IPS-NIHi7 (cell line): ENCODE measurements around the gene HIVEP3.
A peak's percentile ranks its signal among the peaks of the same experiment; 100 is the strongest.

Source experiments
- DNase-seq: peaks from one replicate; pipeline ENCODE4 v3.0.0; 2012; ENCODE audit warnings: mixed read lengths; ENCODE audit errors: extremely low spot score

HIVEP3 gene

DNA sequence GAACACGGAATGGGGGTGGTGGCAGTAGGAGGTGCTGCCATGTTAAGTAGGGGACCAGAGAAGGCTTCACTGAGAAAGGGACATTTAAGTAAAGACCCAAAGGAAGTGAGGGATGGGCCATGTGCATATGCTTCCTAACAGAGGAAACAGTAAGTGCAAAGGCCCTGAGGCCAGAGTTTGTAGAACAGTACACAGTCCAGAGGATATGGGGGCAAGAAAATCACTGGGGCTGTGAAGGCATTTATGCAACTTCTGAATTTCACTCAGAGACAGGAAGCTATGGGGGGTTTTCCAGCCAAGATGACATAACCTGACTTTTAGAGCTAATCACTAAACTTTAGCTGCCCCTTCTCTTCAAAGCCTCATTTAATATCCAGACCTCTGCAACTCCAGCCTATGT lies 231.7 kb downstream of the HIVEP3 start:
- no peak for DNase-seq

DNA sequence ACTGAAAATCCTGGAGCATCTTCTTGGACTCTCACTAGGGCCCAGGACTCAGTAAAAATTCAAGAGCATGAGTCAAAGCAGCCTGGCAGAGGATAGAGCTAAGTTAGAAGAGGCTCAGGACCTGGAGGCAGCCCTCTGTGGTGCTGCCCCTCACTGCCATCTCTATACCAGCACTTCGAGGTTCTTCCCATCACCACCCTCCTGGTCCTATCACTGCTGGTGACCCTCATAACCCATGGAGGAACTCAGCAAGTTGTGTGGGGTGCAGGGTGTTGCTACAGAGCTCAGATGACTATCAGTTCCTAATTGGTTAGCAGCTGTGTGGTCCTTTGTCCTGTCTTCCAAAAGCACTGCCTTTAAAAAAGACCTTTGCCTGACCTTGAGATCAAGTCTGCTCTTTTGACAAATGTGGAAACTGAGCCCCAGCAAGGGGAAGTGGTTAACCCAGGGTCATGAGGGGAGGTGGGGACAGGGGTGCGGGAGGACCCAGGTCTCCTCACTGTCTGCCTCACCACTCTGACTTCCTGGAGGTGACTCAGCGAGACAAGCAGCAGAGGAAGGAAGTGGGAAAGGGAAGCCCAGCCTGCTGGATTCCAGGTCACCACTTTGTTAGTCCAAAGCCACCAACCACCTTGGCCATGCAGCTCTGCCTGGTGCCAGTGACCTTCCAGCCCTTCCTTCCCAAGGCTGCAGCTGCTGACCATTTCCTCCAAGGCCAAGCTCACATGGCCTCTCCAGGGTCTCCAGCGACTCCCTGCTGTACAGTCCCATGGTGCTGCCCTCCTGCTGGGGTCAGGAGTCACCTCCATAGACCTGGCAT lies 234.8 kb downstream of the HIVEP3 start:
- no peak for DNase-seq

DNA sequence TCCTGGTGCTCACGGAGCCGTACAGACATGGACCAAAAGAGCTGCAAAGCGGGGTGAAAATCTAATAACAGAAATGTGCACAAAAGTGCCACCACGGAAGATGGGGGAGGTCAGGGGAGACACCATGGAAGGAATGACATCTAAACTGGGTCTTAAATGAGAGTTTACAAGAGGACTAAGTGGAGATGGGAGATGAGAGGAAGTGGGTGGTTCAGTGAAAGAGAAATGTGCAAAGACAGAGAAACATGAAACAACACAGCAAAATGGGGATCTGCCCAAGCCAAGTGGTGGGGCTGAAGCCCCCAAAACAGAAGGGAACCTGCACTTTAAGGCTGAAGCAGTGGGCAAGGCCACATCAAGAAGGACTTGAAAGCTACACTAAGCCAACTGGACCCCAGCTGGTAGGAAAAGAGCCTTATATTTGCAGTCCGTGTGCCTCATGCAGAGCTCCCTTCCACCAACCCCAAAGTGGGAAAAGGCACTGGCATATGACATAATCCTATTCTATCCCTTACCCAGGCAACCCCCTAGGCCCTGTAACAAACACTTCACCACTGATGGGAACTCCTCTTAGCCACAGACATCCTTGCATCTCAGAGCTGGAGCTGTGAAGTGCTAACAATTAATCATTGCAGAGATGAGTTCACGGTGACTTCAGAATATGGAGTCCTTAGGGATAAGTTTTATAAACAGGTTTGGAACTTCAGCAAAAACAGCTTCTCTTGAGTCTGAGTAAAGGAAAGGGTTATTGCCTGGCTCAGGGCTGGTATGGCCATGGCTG lies 235.7 kb downstream of the HIVEP3 start:
- DNase-seq: no peak

DNA sequence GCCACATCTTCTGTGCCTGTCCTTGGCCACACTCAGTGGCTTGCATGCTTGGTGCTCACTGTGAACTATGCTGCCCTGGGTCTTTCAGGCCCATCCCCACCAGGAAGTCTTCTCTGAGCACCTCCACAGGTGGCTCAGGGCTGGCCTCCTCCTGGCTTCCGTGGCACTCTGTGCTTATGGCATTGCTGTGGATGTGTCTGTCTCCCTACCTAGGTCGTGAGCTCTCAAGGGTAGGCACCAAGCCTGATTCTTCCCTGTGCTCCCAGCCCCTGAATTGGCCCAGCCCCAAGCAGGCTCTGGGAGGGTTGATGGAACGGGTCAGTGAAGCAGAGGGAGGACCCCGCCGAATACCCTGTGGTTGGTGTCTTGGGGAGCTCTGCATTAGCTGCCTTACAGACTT lies 236.6 kb downstream of the HIVEP3 start:
- DNase-seq: no peak

GRCh38 chr1:41681331-41682098 lies 237.2 kb downstream of the HIVEP3 start:
- no peak for DNase-seq

- no peak for DNase-seq
Observed at GRCh38 chr1:41679994-41680393, 238.7 kb downstream of the HIVEP3 start.

DNA sequence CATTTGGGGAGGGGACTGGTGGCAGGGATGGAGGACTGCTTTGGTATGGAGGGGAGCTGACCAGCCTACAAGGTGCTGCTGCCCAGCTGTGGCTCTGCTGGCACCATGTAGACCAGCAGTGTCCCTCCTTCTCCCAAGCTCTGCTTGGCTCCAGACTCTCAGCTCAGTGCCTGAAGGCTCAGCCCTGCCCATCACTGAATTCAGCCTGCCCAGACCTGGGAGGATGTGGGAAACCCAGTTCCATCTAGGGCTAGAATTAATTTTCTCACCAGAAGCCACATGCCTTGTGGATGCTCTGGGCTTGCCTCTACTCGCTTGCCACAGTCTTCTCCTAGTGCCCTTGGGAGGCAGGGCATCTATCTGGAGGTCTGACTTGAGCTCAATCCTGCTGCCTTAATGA lies 239.2 kb downstream of the HIVEP3 start:
- DNase-seq: no peak

- no peak for DNase-seq
Observed at GRCh38 chr1:41678111-41678878, 240.4 kb downstream of the HIVEP3 start.

DNA sequence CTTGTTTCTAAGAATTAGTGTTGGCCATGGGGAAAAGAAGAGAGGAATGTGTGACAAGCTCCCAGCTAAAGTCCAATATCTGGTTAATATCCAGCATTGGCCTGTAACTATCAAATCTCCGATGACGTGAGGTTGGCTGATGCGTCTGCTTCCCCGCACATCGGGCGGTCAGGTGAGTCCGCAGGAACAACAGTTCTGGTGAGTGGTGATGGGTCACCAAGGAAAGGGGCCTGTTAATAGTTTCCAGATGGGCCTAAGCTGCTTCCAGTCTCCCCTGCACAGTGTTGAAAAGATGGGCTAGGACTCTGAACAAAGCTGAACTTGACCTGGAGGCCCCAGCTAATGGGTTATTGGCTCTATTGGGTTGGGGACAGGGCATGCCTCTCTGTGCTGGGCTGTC lies 241.1 kb downstream of the HIVEP3 start:
- DNase-seq: no peak

GRCh38 chr1:41675401-41675800 lies 243.3 kb downstream of the HIVEP3 start:
- DNase-seq: no peak

- no peak for DNase-seq
Observed at GRCh38 chr1:41674522-41674921, 244.2 kb downstream of the HIVEP3 start.

DNA sequence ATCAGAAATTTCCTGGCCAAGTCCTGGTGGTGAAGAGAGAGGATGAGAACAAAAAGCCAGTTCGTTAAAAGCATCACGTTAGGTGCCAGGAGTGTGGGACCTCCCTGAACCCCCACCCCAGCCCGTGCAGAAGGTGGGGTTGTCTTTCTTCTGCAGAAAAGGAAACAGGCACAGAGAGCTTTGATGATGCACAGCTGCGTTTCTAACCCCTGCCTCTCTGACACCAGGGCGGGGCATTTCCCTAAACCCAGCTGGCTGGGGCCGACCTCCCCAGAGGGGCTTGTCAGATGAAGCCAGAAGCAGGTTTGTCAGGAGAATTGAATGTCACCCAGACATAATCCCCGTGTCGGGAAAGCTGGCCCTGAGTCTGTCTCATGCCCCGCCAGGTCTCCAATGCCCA lies 244.9 kb downstream of the HIVEP3 start:
- no peak for DNase-seq

DNA sequence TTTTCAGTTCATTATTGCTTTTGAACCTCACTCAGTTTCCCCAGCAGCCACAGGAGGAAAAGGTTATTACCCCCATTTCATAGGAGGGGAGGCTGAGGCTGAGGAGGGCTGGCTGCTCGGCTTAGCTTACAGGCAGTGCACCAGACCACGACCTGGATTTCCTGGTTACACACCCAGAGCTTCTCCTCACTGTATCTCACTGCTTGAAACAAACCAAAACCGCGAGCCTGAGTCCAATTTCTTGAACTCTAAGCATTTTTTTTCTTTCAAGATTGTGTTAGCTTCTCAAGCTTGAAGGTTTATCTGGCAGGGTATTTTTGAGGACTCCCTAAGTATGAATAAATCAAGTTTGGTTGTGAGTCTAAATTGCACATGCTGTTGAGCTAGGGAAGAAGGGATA lies 245.3 kb downstream of the HIVEP3 start:
- DNase-seq: no peak

DNA sequence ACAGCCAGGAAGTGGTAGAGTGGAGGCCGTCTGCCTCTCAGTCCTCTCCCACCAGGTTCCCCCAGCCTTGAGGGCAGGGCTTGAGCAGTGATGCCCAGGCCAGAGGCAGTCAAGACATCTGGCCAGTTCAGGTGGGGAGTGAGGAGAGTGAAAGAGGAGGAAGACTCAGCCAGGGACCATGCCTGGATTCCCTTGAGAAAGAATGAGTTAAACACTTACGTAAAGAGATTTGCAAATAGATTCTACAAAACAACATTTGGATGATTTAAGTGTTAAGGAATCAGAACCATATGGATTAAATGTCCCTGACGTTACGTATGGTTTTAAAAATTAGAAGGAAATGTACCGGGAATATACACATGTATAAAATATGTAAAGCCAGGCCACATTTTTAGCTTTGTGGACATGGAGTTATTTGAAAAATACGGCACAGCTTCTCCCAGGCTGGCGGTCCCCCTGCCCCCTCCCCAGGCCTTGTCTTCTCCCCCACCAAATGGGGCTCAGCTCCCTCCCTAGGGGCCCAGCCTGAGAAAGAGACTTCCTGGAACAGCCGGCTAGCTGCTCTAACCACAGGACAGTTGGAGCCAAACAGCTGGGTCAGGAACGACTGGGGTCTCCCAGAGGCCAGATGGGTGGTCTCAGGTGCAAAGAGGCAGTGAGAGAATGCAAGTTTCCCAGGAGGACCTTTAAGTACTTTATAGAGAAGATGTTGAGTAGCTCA lies 245.9 kb downstream of the HIVEP3 start:
- no peak for DNase-seq

DNA sequence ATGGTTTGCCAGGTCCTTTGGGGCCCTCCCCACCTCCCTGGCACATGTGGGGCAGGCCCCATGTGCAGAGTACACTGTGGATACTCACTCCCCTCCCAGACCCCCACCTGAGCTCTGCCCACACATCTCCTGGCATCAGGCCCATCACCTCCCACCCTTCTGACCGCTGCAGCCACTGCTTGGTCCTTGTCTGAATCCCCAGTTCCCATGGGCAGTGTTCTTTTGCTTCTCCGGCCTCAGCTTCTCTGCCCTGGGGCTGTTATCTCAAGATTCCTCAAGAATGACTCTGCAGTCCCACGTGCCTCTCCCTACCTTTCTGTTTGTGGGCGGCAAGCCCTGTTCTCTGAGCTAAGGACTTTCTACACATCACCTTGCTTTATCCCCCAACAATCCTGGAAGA lies 246.5 kb downstream of the HIVEP3 start:
- DNase-seq: peak; percentile 56

DNA sequence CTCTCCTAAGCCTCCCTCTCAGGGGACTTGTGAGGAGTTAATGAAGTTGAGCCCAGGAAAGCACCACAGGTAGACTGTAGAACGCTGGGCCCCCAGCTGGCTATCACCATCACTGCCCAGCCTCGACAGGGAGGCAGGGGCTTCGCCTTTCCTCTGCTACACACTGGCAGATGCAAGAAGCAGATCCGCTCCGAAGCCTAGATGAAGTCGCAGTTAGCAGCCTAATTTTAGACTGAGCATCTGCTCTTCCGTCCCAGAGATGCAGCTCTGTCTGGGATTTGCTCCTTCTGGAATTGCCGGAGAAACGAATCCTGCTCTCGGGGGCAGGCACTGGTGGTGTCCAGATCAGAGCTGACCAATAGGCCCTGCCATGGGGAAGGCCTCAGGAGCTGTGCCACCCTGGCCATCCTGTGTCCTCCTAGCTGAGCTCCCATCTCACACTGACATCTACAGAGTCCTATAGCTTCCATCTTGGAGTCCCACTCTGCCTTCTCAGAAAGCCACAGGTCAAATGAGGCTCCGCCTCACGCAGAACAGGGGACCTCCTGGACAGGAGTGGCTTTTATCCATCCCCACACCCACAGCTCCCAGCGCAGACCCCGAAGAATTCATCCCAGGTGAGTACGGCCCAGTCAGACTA lies 247.5 kb downstream of the HIVEP3 start:
- DNase-seq: no peak

DNA sequence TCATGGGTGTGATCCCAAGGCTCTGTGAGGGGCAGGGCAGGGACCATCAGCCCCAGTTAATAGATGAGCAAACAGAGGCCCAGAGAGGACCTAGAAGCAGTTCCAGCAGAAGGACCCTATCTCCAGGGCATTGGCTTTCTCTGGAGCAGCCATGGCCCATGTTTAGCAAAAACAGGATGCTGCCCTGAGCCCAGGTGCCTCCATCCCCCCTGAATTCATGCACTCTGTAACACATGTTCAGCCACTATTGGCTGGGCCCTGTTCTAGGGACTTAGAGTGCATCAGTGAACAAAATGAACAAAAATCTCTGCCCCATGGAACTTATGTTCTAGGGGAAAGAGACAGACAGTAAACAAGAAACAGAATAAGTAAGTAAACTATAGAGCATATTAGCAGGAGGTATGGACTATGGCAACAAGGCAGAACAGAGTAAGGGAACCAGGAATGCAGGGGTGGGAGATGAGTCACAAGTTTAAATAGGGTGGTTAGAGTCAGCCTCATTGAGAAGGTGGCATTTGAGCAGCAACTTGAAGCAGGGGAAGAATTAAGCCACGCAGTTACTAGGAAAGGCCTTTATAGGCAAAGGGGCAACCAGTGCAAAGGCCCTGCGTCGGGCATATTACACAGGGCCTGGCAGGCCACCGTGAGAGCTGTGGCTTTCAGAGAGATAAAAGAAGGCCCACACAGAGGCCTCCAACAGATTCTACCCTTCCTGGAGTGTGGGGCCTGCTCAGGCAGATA lies 248.3 kb downstream of the HIVEP3 start:
- DNase-seq: no peak

- DNase-seq: no peak
Observed at GRCh38 chr1:41668967-41669366, 249.8 kb downstream of the HIVEP3 start.

GRCh38 chr1:41668054-41668660 lies 250.6 kb downstream of the HIVEP3 start:
- no peak for DNase-seq
